Liver (tissue), 9 donors: Measurements from ENCODE around the gene TLE3. TPM values are rescaled to one million over a fixed set of nuclear protein-coding genes. Genes with fewer than 3 reads are reported as not detected.

Experiments
- DNase-seq: peaks from one replicate; pipeline ENCODE4 v3.0.0-alpha.2; 2017; ENCODE audit warnings: low spot score
- H3K27ac ChIP-seq, 2 donors: one replicate each; pipeline ENCODE4 v1.7.0; 2013; ENCODE audit warnings: inconsistent platforms in 2 of 2, low read length in 2 of 2, control low read depth in 1 of 2, low read depth in 1 of 2, mild to moderate bottlenecking in 1 of 2
- H3K27me3 ChIP-seq, 4 donors: one replicate each; pipeline versions ENCODE4 v1.6.1 to v1.7.0; 2013; ENCODE audit warnings: low read length in 3 of 4, inconsistent platforms in 1 of 4, mild to moderate bottlenecking in 1 of 4, moderate library complexity in 1 of 4; ENCODE audit not compliant: control insufficient read depth in 4 of 4, insufficient read depth in 4 of 4
- H3K36me3 ChIP-seq, 4 donors: one replicate each; pipeline versions ENCODE4 v1.6.1 to v1.7.0; 2013; ENCODE audit warnings: low read length in 3 of 4, mild to moderate bottlenecking in 3 of 4, low read depth in 1 of 4, moderate library complexity in 1 of 4; ENCODE audit not compliant: control insufficient read depth in 4 of 4, insufficient read depth in 3 of 4
- H3K4me1 ChIP-seq, 4 donors: one replicate each; pipeline versions ENCODE4 v1.6.1 to v1.7.0; 2013; ENCODE audit warnings: low read length in 3 of 4, mild to moderate bottlenecking in 3 of 4, moderate library complexity in 1 of 4; ENCODE audit not compliant: control insufficient read depth in 4 of 4, insufficient read depth in 4 of 4
- H3K4me3 ChIP-seq, 3 donors: one replicate each; pipeline versions ENCODE4 v1.6.1 to v1.7.0; 2013; ENCODE audit warnings: low read length in 3 of 3, control low read depth in 1 of 3, low read depth in 1 of 3, mild to moderate bottlenecking in 1 of 3
- H3K9ac ChIP-seq, 2 donors: one replicate each; pipeline ENCODE4 v1.7.0; 2013; ENCODE audit warnings: low read length in 2 of 2, mild to moderate bottlenecking in 2 of 2, moderate library complexity in 2 of 2, control low read depth in 1 of 2, low read depth in 1 of 2
- H3K9me3 ChIP-seq, 4 donors: one replicate each; pipeline versions ENCODE4 v1.6.1 to v1.7.0; 2013; ENCODE audit warnings: low read length in 3 of 4; ENCODE audit not compliant: control insufficient read depth in 4 of 4
- EGR1 ChIP-seq, 2 donors: IDR thresholded peaks; 2 replicates each; pipeline ENCODE4 v1.6.1; 2016 to 2018; ENCODE audit warnings: antibody characterized with exemption in 2 of 2, low read depth in 2 of 2
- FOXA1 ChIP-seq: IDR thresholded peaks from 2 replicates; pipeline ENCODE4 v1.6.1; 2016; ENCODE audit warnings: antibody characterized with exemption
- FOXA2 ChIP-seq: IDR thresholded peaks from 2 replicates; pipeline ENCODE4 v1.6.1; 2016; ENCODE audit warnings: antibody characterized with exemption
- GABPA ChIP-seq, 2 donors: IDR thresholded peaks in 1 of 2; conservative IDR thresholded peaks in 1 of 2; 2 replicates each; pipeline ENCODE4 v1.6.1; 2016; ENCODE audit warnings: antibody characterized with exemption in 2 of 2, mild to moderate bottlenecking in 1 of 2, moderate library complexity in 1 of 2
- HNF4A ChIP-seq, 2 donors: conservative IDR thresholded peaks; 2 replicates each; pipeline ENCODE4 v1.6.1; 2016; ENCODE audit warnings: antibody characterized with exemption in 2 of 2, mild to moderate bottlenecking in 2 of 2
- MAX ChIP-seq: IDR thresholded peaks from 2 replicates; pipeline ENCODE4 v1.6.1; 2016; ENCODE audit warnings: antibody characterized with exemption
- RAD21 ChIP-seq, 2 donors: IDR thresholded peaks; 2 replicates each; pipeline ENCODE4 v1.6.1; 2016; ENCODE audit warnings: antibody characterized with exemption in 2 of 2, mild to moderate bottlenecking in 2 of 2
- RXRA ChIP-seq, 2 donors: IDR thresholded peaks; 2 replicates each; pipeline ENCODE4 v1.6.1; 2017 to 2018; ENCODE audit warnings: antibody characterized with exemption in 2 of 2, mild to moderate bottlenecking in 1 of 2
- SP1 ChIP-seq: IDR thresholded peaks from 2 replicates; pipeline ENCODE4 v1.6.1; 2018; ENCODE audit warnings: antibody characterized with exemption, mild to moderate bottlenecking
- TAF1 ChIP-seq: conservative IDR thresholded peaks from 2 replicates; pipeline ENCODE4 v1.6.1; 2016; ENCODE audit warnings: antibody characterized with exemption, mild to moderate bottlenecking
- YY1 ChIP-seq: IDR thresholded peaks from 2 replicates; pipeline ENCODE4 v1.6.1; 2016; ENCODE audit warnings: antibody characterized with exemption, mild to moderate bottlenecking
- WGBS: extraction: QIAGEN DNeasy Blood & Tissue Kit; methylation state at CpG from one replicate; pipeline ENCODE4 v1.1.7; 2013; 5-methylcytosine and 5-hydroxymethylcytosine counted together
- polyA plus RNA-seq, 2 donors: library from polyadenylated mRNA; stranded (reverse) in 1 of 2; unstranded in 1 of 2; fragments of 200-250 nt in 1 of 2; fragments of >200 nt in 1 of 2; fragmentation: Nextera tagmentation in 1 of 2; extraction: Ambion mirVana in 1 of 2; gene quantifications; one replicate each; pipeline versions ENCODE4 v1.2.1 to v1.2.3, GENCODE V29; 2013 to 2015
- total RNA-seq, 2 donors: library from RNA; depleted of rRNA; stranded (reverse); fragments of >200 nt; gene quantifications; one replicate each; pipeline ENCODE4 v1.2.3, GENCODE V29; 2014
- TF ChIP-seq, protein P1 (sequence below): IDR thresholded peaks from 2 replicates; pipeline ENCODE4 v1.6.1; 2016; ENCODE audit warnings: antibody characterized with exemption
- TF ChIP-seq, protein P2 (sequence below): fragments of 150-350 bp; IDR thresholded peaks from 2 replicates; pipeline ENCODE4 v1.5.1; 2017; ENCODE audit warnings: improper control_type of control experiment, low read depth, low read length; ENCODE audit not compliant: missing input control
- TF ChIP-seq, protein P3 (sequence below): IDR thresholded peaks from 2 replicates; pipeline ENCODE4 v1.6.1; 2016; ENCODE audit warnings: antibody characterized with exemption, mild to moderate bottlenecking
- TF ChIP-seq, protein P4 (sequence below): IDR thresholded peaks from 2 replicates; pipeline ENCODE4 v1.6.1; 2016; ENCODE audit warnings: antibody characterized with exemption
- donor health status: healthy.
- donor health status: healthy.
- donor health status: healthy.
- donor health status: healthy.
- donor health status: healthy.

TLE3 gene
- total and polyA plus RNA-seq, 4 donors = 1.2 to 13.7 (median 8.5) TPM

DNA sequence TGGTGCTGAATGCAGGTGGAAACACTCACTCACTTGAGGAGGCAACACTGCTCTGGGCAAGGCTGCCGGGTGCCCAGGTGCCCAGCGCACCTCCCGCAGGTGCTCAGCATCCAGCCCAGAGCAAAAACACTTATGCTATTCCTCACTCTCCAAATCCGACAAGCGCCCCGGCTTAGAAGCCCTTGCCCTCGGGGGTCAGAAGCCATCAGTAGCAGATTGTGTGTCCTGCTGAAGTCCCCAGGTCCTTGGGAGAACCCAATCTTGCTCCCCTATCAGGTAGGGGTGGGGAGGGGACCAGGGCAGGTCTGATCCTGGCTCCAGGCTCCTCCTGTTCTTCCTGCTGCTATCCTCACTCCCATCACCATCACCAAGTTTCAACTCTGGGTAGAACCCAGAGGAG, 46.7 kb downstream of the TLE3 start (continued):
- TF ChIP-seq, protein P1, sequence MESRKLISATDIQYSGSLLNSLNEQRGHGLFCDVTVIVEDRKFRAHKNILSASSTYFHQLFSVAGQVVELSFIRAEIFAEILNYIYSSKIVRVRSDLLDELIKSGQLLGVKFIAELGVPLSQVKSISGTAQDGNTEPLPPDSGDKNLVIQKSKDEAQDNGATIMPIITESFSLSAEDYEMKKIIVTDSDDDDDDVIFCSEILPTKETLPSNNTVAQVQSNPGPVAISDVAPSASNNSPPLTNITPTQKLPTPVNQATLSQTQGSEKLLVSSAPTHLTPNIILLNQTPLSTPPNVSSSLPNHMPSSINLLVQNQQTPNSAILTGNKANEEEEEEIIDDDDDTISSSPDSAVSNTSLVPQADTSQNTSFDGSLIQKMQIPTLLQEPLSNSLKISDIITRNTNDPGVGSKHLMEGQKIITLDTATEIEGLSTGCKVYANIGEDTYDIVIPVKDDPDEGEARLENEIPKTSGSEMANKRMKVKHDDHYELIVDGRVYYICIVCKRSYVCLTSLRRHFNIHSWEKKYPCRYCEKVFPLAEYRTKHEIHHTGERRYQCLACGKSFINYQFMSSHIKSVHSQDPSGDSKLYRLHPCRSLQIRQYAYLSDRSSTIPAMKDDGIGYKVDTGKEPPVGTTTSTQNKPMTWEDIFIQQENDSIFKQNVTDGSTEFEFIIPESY = no peak
- TF ChIP-seq TAF1 (no peak), SP1 (no peak)
- TF ChIP-seq, protein P2, sequence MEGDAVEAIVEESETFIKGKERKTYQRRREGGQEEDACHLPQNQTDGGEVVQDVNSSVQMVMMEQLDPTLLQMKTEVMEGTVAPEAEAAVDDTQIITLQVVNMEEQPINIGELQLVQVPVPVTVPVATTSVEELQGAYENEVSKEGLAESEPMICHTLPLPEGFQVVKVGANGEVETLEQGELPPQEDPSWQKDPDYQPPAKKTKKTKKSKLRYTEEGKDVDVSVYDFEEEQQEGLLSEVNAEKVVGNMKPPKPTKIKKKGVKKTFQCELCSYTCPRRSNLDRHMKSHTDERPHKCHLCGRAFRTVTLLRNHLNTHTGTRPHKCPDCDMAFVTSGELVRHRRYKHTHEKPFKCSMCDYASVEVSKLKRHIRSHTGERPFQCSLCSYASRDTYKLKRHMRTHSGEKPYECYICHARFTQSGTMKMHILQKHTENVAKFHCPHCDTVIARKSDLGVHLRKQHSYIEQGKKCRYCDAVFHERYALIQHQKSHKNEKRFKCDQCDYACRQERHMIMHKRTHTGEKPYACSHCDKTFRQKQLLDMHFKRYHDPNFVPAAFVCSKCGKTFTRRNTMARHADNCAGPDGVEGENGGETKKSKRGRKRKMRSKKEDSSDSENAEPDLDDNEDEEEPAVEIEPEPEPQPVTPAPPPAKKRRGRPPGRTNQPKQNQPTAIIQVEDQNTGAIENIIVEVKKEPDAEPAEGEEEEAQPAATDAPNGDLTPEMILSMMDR = no peak

GRCh38 chr15:70050441-70050840, 47.3 kb downstream of the TLE3 start:
- Histone ChIP-seq H3K36me3 (peaks cover 25 to 59% (median 35%) of the 10 kb centered on the region in 4 donors), H3K4me3 (no peak overlapping the region), H3K27me3 (no peaks in the 10 kb centered on the region), H3K9me3 (no peaks in the 10 kb centered on the region), H3K27ac (no peak overlapping the region), H3K4me1 (no peaks in the 10 kb centered on the region), H3K9ac (no peak overlapping the region)
- TF ChIP-seq RAD21 (IDR thresholded peaks at IDR 0.05) (no peak), GABPA (IDR thresholded peaks at IDR 0.05 in 1 of 2, conservative IDR thresholded peaks at IDR 0.05 in 1 of 2) (no peak), RXRA (IDR thresholded peaks at IDR 0.05) (no peak), YY1 (no peak), TAF1 (no peak), MAX (no peak)
- TF ChIP-seq, protein P3, sequence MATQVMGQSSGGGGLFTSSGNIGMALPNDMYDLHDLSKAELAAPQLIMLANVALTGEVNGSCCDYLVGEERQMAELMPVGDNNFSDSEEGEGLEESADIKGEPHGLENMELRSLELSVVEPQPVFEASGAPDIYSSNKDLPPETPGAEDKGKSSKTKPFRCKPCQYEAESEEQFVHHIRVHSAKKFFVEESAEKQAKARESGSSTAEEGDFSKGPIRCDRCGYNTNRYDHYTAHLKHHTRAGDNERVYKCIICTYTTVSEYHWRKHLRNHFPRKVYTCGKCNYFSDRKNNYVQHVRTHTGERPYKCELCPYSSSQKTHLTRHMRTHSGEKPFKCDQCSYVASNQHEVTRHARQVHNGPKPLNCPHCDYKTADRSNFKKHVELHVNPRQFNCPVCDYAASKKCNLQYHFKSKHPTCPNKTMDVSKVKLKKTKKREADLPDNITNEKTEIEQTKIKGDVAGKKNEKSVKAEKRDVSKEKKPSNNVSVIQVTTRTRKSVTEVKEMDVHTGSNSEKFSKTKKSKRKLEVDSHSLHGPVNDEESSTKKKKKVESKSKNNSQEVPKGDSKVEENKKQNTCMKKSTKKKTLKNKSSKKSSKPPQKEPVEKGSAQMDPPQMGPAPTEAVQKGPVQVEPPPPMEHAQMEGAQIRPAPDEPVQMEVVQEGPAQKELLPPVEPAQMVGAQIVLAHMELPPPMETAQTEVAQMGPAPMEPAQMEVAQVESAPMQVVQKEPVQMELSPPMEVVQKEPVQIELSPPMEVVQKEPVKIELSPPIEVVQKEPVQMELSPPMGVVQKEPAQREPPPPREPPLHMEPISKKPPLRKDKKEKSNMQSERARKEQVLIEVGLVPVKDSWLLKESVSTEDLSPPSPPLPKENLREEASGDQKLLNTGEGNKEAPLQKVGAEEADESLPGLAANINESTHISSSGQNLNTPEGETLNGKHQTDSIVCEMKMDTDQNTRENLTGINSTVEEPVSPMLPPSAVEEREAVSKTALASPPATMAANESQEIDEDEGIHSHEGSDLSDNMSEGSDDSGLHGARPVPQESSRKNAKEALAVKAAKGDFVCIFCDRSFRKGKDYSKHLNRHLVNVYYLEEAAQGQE = no peak
- TF ChIP-seq, protein P4, sequence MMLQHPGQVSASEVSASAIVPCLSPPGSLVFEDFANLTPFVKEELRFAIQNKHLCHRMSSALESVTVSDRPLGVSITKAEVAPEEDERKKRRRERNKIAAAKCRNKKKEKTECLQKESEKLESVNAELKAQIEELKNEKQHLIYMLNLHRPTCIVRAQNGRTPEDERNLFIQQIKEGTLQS = no peak
- DNase-seq = no peak
- 95% methylated on average over 9 of the region's 9 CpGs for WGBS

DNA sequence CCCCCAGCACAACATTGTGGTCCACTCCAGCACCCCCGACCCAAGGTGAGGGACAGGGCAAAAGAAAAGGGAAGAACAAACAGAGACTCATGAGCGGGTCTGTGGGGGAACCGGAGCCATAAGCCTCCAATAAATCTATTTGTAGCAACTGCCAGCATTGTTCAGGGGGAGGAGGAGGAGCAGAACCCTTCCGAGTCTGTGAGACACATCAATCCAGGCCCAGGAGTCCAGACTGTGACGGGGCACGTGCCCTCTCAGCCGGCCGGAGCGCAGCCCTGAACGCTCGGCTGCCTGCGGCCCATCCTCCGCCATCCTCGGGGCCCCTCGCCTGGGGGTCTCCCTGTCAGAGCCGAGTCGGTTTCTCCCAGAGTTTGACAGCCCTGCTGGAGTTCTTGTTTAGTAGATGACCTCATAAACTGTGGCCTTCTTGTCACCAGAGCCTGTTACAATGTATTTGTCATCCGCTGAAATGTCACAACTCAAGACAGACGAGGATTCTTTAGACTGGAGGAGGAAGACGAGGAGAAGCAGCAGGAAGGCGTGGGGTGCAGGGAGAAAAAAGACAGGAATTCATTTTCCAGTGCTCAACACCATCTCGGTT, 47.9 kb downstream of the TLE3 start:
- H3K9me3 ChIP-seq = no peaks in the 10 kb centered on the region
- DNase-seq = no peak
- no peaks in the 10 kb centered on the region for H3K27me3 ChIP-seq
- H3K27ac ChIP-seq = no peak overlapping the region
- H3K36me3 ChIP-seq = peaks cover 22 to 53% (median 32%) of the 10 kb centered on the region in 4 donors
- 89% methylated on average over 22 of the region's 22 CpGs for WGBS
- H3K4me1 ChIP-seq = no peaks in the 10 kb centered on the region
- no peak overlapping the region for H3K9ac ChIP-seq
- TF ChIP-seq HNF4A (conservative IDR thresholded peaks at IDR 0.05) (no peak), SP1 (no peak), EGR1 (IDR thresholded peaks at IDR 0.05; ENCODE audit: low read depth in 2 of 2) (no peak), FOXA2 (no peak), FOXA1 (no peak)
- no peak overlapping the region for H3K4me3 ChIP-seq
